Measurements from ENCODE around the gene SLC30A1.
"Not testable (repeated sequence)": the region's sequence is repeated elsewhere in the genome, so short reads cannot be mapped to it uniquely, and the experiment has no call there.

- not testable (repeated sequence) for TF ChIP-seq POLR2A (IDR thresholded peaks at IDR 0.05; ENCODE audit: low read length); GATA1 (IDR thresholded peaks at IDR 0.05; ENCODE audit: low read depth, low read length)
Measured at GRCh38 chr1:211625866-211626265, 46.9 kb upstream of the SLC30A1 start.
